HG03039 (cell line): ENCODE data around the gene EIF4G3.
"Not testable (repeated sequence)": the region's sequence is repeated elsewhere in the genome, so short reads cannot be mapped to it uniquely, and the experiment has no call there.

Experiments
- ATAC-seq: cut with Tn5 transposase; IDR thresholded peaks from one replicate; pipeline ENCODE4 v1.9.1; 2021; ENCODE audit warnings: mild to moderate bottlenecking, moderate library complexity; ENCODE audit not compliant: unreplicated experiment

EIF4G3 gene

DNA sequence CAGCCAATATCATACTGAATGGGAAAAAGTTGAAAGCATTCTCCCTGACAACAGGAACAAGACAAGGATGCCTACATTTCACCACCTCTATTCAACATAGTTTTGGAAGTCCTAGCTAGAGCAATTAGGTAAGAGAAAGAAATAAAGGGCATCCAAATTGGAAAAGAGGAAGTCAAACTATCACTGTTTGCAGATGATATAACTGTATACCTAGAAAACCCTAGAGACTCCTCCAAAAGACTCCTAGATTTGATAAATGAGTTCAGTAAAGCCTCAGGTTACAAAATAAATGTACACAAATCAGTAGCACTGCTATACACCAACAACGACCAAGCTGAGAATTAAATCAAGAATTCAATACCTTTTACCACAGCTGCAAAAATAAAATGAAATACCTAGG lies 218.3 kb downstream of the EIF4G3 start:
- ATAC-seq: no peak

DNA sequence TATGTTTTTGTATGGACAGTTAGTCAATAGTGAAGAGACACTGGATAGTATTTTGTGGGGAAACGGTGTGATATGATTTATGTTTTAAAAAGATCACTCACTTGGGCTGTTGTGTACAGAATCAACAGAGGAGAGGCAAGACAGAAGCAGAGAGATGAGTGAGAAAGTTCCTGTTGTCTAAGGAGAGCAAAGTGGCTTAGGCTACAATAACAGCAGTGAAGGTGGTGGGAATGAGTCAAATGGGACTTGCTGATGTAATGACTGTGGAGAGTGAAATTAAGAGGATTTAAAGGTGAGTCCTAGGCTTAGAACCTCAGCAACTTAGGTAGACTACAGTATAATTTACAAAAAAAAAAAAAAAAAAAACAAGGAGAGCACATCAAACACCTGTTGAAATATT lies 220.4 kb downstream of the EIF4G3 start:
- ATAC-seq: no peak

DNA sequence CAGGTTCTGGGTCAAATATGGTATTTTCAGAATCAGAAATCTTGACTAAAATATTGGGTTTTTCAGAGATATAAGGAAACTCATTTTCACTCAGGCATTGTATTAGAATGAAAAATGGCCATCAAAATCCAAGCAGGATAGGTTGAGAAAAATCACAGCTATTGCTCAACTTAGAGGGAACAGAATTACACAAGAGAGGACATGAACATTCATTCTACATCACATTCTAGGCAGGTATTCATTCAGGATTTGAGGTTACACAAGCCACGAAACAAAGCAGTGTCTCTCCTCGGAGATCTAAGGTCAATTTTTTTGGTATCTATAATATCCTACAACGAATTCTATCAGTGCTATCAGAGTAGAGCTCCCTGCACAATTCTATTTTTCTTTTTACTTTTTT lies 226.0 kb downstream of the EIF4G3 start:
- no peak for ATAC-seq

DNA sequence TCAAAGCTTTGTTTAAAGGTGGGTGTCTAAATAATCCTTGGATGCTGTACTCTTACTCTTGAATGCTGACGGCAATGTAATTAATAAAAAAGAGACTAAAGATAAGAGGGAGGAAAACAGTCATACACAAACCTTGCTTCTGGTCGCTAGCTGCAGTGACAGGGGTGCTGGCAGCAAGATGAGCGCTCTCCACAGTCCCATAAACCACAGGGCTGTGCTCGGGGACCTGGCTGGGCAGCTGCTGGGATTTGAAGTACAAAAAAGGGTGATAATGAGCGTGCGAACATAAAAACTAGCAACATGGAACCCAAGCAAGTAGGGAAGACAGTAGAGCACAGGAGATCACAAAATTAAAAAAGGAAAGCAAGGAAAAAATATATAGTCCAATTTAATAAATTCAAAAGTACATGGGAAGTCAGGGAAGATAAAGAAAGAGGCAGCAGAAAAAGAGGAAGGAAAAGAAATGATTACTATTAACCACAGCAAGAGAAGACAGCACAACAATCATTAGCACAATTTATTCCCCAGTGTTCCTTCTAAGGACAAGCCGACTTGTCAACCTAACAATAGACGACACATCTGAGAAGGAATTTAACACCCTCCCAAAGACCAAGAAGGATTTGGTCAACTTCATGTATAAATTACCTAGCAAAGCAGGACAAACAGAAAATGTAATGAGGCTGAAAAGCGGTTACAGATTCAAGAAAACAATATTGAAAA lies 226.7 kb downstream of the EIF4G3 start:
- ATAC-seq: no peak

DNA sequence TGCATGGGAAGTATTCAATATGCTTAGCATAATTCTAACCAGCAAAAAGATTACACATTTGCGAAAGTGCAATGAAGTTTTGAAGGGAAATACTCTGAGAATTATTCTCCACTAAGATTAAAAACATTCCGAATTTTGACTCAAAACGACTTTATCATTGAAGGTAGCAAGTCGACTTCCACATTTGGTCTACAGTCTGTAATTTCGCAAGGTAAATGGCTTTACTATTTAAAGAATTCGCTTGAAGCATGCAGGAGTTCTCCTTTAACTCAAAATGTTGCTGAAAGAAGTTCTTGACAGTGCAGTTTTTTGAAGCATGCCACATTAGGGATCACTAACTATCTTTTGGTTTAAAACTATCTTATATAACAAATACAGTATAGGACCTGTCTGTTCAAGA lies 228.6 kb downstream of the EIF4G3 start:
- ATAC-seq: no peak

DNA sequence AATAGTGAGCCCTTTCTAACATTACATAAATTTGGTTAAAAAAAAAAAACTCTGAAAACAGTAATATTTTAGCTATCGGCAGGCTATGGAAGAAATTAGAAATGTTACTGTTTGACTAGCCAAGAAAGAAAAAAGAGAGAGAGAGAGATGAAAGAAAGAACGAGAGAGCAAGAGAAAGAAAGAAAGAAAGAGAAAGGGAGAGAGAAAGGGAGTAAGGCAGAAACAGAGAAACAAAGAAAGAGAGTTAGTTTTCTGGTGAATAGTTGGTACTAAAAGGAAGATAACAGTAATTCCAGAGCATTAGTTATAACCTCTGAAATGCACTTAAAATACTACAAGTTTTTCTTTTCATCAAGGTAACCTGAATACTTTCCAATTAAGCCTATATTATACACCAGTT lies 229.3 kb downstream of the EIF4G3 start:
- no peak for ATAC-seq

DNA sequence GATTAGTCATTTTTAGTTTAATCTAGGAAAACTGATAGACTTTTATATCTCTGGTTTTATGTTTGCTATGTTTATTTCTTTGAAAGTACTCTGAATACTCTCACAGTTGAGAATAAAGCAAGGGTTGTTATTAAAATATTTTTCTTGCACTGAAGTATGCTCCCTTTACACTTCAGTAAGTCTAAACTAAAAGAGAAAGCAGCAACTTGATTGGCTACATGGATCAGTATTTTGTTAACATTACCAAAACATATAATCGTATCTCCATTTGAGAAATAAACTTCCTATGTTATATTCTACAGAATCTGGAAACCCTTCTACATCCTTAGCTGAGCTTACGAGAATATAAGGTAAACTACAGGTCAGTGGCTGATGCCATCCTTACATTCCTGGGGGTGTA lies 240.1 kb downstream of the EIF4G3 start:
- no peak for ATAC-seq

DNA sequence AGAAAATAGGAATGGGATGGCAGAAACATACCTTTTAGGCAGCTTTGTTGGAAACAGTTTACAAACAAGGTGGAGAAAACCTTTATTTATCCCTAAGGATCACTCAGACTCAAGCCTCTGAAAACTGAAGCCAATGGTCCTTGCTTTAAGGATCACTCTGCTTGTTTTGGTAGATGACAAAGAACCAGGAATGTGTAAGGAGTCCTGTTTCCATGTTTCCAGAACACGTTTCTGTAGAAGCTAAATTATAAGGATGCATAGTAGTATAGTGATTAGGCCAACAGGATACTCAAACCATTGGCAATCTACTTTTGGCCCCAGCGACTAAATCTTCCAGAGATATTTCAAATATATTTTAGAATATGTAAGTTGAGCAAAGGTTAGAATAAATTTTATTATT lies 240.5 kb downstream of the EIF4G3 start:
- no peak for ATAC-seq

DNA sequence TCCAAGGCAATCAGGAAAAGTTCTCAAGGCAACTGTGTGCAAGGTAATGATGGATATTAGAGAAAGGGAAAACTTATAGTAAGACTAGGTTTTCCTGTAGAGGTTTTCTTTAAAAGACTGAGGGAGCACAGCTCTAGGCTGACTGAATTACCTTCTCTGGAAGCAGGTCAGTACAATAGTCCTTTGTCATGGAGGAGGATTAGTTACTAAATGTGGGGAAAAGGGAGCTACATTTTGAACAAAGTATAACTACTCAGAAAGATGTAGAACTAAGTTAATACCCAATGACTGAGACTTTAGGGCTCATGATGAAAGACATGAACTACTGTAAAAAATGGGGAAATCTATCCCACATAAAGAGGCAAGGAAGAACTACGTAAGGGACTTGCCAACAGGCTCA lies 241.0 kb downstream of the EIF4G3 start:
- no peak for ATAC-seq

DNA sequence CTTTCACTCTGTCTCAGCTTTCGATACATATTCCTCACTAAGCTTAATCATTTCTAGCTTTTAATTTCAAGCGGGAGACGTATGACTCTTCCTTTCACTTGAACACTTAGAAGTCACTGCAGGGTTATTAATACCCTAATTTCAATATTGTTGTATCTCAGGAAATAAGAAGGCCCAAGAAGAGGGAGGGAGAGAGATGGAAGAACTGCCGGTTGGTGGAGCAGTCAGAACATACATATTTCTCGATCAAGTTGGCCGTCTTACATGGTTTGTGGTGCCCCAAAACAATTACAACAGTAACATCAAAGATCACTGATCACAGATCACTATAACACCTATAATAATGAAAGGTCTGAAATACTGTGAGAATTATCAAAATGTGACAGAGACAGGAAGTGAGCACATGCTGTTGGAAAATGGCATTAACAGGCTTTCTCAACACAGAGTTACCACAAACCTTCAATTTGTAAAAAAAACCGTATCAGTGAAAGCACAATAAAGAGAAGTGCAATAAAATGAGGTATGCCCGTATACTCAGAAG lies 244.2 kb downstream of the EIF4G3 start:
- no peak for ATAC-seq

DNA sequence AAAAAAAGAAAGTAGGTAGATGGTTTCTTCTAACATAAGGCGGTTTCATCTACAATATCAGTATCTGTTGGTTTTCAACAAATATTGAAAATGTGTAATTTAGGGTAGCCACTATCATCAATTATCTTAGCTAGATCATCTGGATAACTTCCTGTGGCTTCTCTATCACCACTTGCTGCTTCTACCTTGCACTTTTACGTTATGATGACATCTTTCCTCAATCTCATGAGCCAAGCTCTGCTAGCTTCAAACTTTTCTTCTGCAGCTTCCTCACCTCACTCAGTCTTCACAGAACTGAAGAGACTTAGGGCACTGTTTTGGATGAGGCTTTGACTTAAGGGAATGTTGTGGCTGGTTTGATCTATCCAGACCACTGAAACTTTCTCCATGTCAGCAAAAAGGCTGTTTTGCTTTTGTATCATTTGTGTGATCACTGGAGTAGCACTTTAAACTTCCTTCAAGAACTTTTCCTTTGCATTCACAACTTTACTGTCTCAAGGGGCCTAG lies 244.7 kb downstream of the EIF4G3 start:
- no peak for ATAC-seq

DNA sequence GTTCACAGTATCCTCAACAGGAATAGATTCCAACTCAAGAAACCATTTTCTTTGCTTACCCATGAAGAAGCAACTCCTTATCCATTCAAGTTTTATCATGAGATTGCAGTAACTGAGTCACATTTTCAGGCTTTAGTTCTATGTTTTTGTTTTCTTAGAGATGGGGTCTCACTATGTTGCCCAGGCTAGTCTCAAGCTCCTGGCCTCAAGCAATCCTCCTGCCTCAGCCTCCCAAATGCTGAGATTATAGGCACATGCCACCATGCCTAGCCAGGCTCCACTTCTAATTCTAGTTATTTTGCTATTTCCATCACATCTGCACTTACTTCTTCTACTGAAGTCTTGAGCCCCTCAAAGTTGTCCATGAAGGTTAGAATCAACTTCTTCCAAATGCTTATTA lies 246.3 kb downstream of the EIF4G3 start:
- ATAC-seq: no peak

DNA sequence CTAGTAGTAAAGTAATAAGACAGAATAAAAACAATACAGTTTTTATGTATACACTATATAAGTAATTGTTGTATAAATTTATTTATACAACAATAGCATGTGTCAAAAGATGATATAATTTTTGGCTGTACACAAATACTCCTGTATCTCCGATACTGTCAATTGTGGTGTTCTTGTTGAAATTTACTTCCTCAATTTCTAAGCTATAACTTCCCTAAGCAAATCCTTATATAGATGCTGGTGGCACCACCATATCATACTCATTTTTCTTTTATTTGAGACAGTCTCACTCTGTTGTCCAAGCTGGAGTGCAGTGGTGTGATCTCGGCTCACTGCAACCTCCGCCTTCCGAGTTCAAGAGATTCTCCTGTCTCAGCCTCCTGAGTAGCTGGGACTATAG lies 248.6 kb downstream of the EIF4G3 start:
- ATAC-seq: no peak

DNA sequence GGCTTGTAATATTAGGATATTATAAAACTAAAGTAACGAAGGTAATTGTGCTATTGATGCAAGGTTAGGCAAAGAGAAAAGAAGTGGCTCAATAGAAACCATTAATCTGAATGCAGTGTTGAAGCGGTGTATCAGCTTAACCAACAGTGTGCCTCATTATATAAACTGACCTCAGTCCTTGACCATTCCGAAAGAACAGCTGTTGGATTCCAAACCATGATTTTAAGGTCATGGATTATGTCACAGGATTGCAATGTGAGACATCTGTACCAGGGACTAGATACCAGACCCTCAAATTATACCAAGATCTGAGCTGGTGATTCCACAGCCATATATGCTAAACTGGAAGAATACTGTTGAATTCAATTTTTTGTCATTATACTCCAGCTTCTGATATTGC lies 255.4 kb downstream of the EIF4G3 start:
- no peak for ATAC-seq

DNA sequence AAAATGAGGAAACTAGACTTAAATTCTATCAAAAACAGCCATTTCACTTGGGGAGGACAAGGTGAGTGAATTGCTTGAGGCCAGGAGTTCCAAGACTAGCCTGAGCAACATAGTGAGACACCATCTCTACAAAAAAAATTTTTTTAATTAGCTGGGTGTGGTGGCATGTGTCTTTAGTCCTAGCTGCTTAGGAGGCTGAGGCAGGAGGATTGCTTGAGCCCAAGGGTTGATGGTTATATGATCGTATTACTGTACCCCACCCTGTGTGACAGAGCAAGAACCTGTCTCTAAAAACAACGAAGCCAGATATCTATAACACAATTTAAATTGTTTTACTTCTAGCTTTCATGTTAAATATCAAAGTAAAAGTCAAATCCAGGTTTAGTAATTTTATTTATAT lies 263.5 kb downstream of the EIF4G3 start:
- ATAC-seq: no peak

DNA sequence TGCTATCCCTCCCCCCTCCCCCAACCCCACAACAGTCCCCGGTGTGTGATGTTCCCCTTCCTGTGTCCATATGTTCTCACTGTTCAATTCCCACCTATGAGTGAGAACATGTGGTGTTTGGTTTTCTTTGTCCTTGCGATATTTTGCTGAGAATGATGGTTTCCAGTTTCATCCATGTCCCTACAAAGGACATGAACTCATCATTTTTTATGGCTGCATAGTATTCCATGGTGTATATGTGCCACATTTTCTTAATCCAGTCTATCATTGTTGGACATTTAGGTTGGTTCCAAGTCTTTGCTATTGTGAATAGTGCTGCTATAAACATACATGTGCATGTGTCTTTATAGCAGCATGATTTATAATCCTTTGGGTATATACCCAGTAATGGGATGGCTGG lies 269.2 kb downstream of the EIF4G3 start:
- not testable (repeated sequence) for ATAC-seq

DNA sequence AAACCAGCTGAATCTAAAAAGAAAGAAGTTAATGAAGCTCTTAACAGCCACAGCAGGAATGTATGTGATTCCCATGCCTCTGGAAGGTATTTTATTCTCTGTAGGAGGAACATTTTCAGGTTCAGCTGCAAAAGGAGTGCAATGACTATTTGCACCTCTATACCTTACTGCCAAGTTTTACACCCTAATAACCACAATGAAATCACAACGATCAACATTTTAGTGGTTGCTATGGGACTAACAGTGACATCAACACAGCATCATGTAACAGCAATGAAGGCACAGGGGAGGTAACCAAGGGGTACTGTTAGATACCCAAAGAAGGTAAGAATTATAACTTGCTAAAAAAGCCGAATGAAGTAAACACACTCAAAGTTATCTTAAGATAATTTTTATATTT lies 273.3 kb downstream of the EIF4G3 start:
- ATAC-seq: no peak

DNA sequence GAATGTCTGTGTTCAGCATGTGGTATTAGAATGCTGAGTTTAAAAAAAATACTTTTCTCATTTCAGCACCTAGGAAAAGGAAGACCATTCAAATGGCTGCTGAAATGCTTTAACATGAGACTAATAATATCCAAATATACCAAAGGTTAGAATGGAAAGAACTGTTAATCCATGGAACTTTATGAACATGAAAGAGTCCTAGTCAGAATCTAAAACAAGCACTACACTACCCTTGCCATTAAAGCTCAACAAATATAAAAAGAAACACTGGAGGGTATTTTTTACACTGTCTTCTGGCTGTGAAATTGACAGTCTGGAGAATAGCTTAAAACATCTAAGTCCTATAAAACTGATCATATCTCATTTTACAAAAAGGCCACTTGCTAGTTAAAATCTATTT lies 276.6 kb downstream of the EIF4G3 start:
- no peak for ATAC-seq

DNA sequence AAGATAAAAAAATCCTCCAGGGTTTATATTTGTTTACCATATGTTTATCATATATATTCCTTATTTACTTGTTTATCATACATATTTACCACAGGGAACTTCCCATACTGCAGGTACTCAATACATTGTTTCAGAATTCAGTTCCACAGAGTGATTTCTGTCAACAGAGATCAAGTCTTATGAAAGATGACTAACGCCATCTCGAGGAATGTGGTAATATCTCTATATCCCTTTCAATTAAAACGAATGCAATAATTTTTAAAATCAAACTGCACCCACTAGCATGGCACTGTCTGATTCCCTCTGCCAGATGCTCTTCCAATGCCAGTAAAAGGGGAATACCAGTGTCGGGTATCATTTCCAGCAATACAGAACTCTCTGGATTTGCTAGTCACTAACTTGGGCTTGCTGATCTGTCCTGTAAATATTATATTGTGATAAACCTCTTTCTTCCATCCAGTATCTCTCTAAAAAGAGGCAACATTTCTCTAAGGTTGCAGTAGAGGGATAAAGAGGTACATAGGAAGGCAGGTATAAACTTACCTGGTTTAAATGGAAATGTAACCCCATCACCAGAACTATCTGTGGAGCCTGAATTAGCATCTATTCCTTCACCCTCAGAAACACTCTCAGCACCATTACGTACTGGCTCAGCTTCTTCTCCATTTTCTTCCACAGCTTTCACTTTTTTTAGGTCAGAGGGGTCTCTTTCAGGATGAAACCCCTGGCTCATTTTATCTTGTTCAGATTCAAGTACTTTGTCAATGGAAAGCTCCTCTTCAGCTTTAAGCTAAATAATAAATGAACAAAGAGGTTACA lies 277.3 kb downstream of the EIF4G3 start:
- no peak for ATAC-seq

DNA sequence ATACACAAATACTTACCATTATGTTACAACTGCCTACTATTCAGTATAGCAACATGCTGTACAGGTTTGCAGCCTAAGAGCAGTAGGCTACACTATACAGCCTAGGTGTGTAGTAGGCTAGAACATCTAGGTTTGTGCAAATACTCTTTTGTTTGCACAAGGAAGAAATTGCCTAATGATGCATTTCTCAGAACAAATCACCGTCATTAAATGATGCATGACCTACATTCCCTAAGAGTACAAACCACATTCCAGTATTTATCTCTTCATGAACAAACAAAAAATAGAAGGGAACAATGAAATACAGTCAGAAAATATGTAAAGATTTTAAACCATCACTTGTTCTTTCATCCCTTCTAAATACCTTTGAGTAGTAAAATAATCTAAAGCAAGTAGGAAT lies 279.9 kb downstream of the EIF4G3 start:
- ATAC-seq: no peak

DNA sequence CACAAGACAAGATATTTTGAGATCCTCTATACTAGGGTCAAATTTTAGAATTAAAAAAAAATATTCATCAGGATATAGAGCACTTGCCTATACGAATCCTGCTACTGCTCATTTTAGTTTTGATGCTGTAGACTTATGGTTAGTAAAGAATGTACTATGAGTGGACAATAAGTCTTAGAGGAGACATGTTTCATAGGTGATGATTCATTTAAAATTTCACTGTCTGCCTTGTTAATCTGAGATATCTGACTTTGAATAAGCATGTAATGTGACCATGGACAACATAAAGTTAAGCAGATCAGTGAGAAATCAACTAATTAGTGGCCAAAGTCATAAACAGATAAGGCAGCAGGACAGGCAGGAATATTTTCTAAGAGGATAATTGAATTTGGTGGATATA lies 282.8 kb downstream of the EIF4G3 start:
- ATAC-seq: no peak

DNA sequence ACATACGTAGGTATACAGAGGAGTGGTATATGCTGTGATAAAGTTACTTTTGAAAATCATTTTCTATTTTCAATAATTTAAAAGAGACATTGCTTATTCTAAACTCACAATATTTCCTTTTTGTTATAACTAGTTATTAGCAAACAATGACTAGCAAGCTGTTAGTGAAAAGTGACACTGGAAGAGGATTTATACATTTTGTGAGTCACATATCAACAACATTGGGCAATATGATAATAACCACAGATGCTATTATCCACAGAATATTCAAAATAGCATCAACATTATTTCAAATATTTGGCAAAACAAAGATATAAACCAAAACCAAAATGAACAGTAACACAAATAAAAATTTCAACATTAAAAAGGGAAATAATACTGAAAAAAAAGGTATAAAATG lies 285.6 kb downstream of the EIF4G3 start:
- no peak for ATAC-seq
